Thyroid gland (tissue), 4 donors: ENCODE data around the gene PNLDC1. TPM values are rescaled to one million over a fixed set of nuclear protein-coding genes. Genes with fewer than 3 reads are reported as not detected.
A peak's percentile ranks its signal among the peaks of the same experiment; 100 is the strongest.

ENCODE experiments used
- DNase-seq, 2 donors: peaks; one replicate each; pipeline ENCODE4 v3.0.0-alpha.2; 2019
- H3K27ac ChIP-seq, 3 donors: fragments of 200-600 bp; sonication (generic); 1 replicate in 2 of 3; 2 replicates in 1 of 3; pipeline ENCODE4 v1.5.1; 2016 to 2019; ENCODE audit warnings: mild to moderate bottlenecking in 1 of 3, moderate library complexity in 1 of 3
- H3K27me3 ChIP-seq: fragments of 200-600 bp; sonication (generic); one replicate; pipeline ENCODE4 v1.5.1; 2019
- H3K36me3 ChIP-seq, 2 donors: fragments of 200-600 bp; sonication (generic); one replicate each; pipeline ENCODE4 v1.5.1; 2016 to 2019
- H3K4me1 ChIP-seq, 2 donors: fragments of 200-600 bp; sonication (generic); one replicate each; pipeline ENCODE4 v1.5.1; 2017 to 2019
- H3K4me3 ChIP-seq, 3 donors: fragments of 200-600 bp; sonication (generic); replicated peaks in 1 of 3; 1 replicate in 2 of 3; 2 replicates in 1 of 3; pipeline ENCODE4 v1.5.1; 2016; ENCODE audit warnings: mild to moderate bottlenecking in 1 of 3
- H3K9me3 ChIP-seq: fragments of 200-600 bp; sonication (generic); one replicate; pipeline ENCODE4 v1.5.1; 2017
- CTCF ChIP-seq, 6 experiments: fragments of 200-600 bp in 3 of 6; fragments of 450-650 bp in 3 of 6; sonication (generic) in 3 of 6; IDR thresholded peaks; one replicate each; pipeline ENCODE4 v1.5.1; 2016 to 2019; ENCODE audit warnings: antibody characterized with exemption in 6 of 6, mild to moderate bottlenecking in 2 of 6, inconsistent platforms in 1 of 6, moderate library complexity in 1 of 6
- POLR2A ChIP-seq, 2 donors: fragments of 450-650 bp; IDR thresholded peaks; one replicate each; pipeline ENCODE4 v1.6.1; 2017; ENCODE audit warnings: antibody characterized with exemption in 2 of 2, mild to moderate bottlenecking in 2 of 2, moderate library complexity in 1 of 2
- WGBS, 2 donors: methylation state at CpG; one replicate each; pipeline ENCODE4 v1.1.5; 2017; 5-methylcytosine and 5-hydroxymethylcytosine counted together
- intact Hi-C: fragments of 100-400 bp; cut with DNase I; formaldehyde crosslinking; loops from one replicate; pipeline ENCODE4 v1.15.1; 2023
- total RNA-seq, 4 donors: library from RNA; depleted of rRNA; stranded (reverse); fragments of >200 nt; gene quantifications; one replicate each; pipeline ENCODE4 v1.2.3, GENCODE V29; 2016

The PNLDC1 gene
- total RNA-seq, 4 donors from 2014 or later, result 2.0 TPM; not detected in 3

GRCh38 chr6:159760602-159761057 lies 39.4 kb upstream of the PNLDC1 start:
- Histone ChIP-seq H3K9me3 (no peaks in the 10 kb centered on the region), H3K27ac (peak overlapping the region in 2 of 3 donors; percentile 95 to 99), H3K27me3 (no peaks in the 10 kb centered on the region), H3K36me3 (peaks cover 4 to 12% of the 10 kb centered on the region in 2 donors), H3K4me3 (no peak overlapping the region), H3K4me1 (peaks cover 21 to 22% of the 10 kb centered on the region in 2 donors)
- 64 to 72% methylated on average over 3 of the region's 3 CpGs for WGBS, 2 donors
- intact Hi-C loops, result loop anchor here (10.0 kb wide), 1 partner anchor 66 kb away; the partner anchor contains the start of gene SOD2
- TF ChIP-seq POLR2A (IDR thresholded peaks at IDR 0.05) (no peak), CTCF (IDR thresholded peaks at IDR 0.05) (no peak)
- no peak for DNase-seq

GRCh38 chr6:159761129-159761872 lies 38.8 kb upstream of the PNLDC1 start:
- peak; percentile 9 to 32 for DNase-seq
- no peak for TF ChIP-seq CTCF (IDR thresholded peaks at IDR 0.05)
- no peak for TF ChIP-seq POLR2A (IDR thresholded peaks at IDR 0.05)
- H3K9me3 ChIP-seq, result no peaks in the 10 kb centered on the region
- intact Hi-C loops, result loop anchor here (10.0 kb wide), 1 partner anchor 66 kb away; the partner anchor contains the start of gene SOD2
- peak overlapping the region; percentile 53 to 66 (median 62) for H3K4me3 ChIP-seq
- WGBS, 2 donors, result 16 to 18% methylated on average over 21 to 40 of the region's 45 CpGs
- H3K27ac ChIP-seq, result peak overlapping the region; percentile 95 to 99 (median 95)
- no peaks in the 10 kb centered on the region for H3K27me3 ChIP-seq
- peaks cover 21 to 22% of the 10 kb centered on the region in 2 donors for H3K4me1 ChIP-seq
- peaks cover 4 to 8% of the 10 kb centered on the region in 2 donors for H3K36me3 ChIP-seq

GRCh38 chr6:159761873-159762680 lies 38.0 kb upstream of the PNLDC1 start, which contains the start of gene ACAT2:
ACAT2 (plus strand) TSS chr6:159762045; CDS start chr6:159762088, 43 bp downstream.
- H3K9me3 ChIP-seq, result no peaks in the 10 kb centered on the region
- TF ChIP-seq POLR2A (IDR thresholded peaks at IDR 0.05) (peak; percentile 9 to 78), CTCF (IDR thresholded peaks at IDR 0.05) (peak in 3 of 6 experiments; percentile 15 to 27 (median 26))
- peak within 1 kb of the TSS; percentile 62 to 85 (median 68) for H3K4me3 ChIP-seq
- peak within 1 kb of the TSS; percentile 95 to 99 (median 95) for H3K27ac ChIP-seq
- H3K27me3 ChIP-seq, result no peaks in the 10 kb centered on the region
- DNase-seq, result peak; percentile 96
- H3K36me3 ChIP-seq, result peaks cover 5 to 8% of the 10 kb centered on the region in 2 donors
- peaks cover 15 to 16% of the 10 kb centered on the region in 2 donors for H3K4me1 ChIP-seq
- WGBS, 2 donors, result 0% methylated on average over 12 of the region's 76 CpGs; no CpG with 5 or more reads in 1 of the 2 donors
- intact Hi-C loops, result loop anchor here (10.0 kb wide), 1 partner anchor 67 kb away; the partner anchor contains the start of gene SOD2

- intact Hi-C loops, result loop anchor here (10.0 kb wide), 1 partner anchor 68 kb away; the partner anchor contains the start of gene SOD2
- H3K9me3 ChIP-seq, result no peaks in the 10 kb centered on the region
- peaks cover 15 to 16% of the 10 kb centered on the region in 2 donors for H3K4me1 ChIP-seq
- peak in 1 of 2 donors; percentile 17 for DNase-seq
- WGBS, 2 donors, result 28 to 34% methylated on average over 13 to 14 of the region's 16 CpGs
- TF ChIP-seq POLR2A (IDR thresholded peaks at IDR 0.05) (no peak), CTCF (IDR thresholded peaks at IDR 0.05) (no peak)
- H3K4me3 ChIP-seq, result peak overlapping the region; percentile 62 to 85 (median 68)
- H3K27ac ChIP-seq, result peak overlapping the region; percentile 95 to 99 (median 95)
- peaks cover 8 to 9% of the 10 kb centered on the region in 2 donors for H3K36me3 ChIP-seq
- no peaks in the 10 kb centered on the region for H3K27me3 ChIP-seq
These were observed 37.3 kb upstream of the PNLDC1 start for GRCh38 chr6:159762681-159763293.
